ENCODE data around the gene MYBPHL.

DNA sequence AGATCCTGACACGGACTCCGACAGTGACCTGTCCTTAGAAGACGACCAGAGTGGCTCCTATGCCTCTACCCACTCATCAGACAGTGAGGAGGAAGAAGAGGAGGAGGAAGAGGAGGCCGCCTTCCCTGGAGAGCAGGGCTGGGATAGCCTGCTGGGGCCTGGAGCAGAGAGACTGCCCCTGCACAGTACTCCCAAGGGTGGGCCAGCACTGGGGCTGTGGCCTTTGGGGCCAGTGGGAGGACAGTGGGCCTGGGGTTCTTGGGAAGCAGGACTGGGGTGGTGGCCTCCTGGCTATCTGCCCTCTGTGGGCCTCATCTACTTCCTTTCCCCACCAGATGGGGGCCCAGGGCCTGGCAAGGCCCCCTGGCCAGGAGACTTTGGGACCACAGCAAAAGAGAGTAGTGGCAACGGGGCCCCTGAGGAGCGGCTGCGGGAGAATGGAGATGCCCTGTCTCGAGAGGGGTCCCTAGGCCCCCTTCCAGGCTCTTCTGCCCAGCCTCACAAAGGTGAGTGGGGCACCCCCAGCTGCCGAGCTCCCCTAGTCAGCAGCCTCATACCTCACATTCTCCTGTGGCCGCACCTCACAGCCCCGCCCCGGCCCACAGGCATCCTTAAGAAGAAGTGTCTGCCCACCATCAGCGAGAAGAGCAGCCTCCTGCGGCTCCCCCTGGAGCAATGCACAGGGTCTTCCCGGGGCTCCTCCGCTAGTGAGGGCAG, 33.8 kb downstream of the MYBPHL start:
- no peak for TF ChIP-seq EZH2 (IDR thresholded peaks at IDR 0.05; ENCODE audit: insufficient read depth, poor library complexity, severe bottlenecking)
- no peak for TF ChIP-seq EZH2phosphoT487 (IDR thresholded peaks at IDR 0.05; ENCODE audit: insufficient read depth, low read depth)

Data from GM23248 (cell line).